GM21367 (cell line): Measurements from ENCODE around the gene HPS6.
"Not testable (repeated sequence)": the region's sequence is repeated elsewhere in the genome, so short reads cannot be mapped to it uniquely, and the experiment has no call there.

Experiments used
- ATAC-seq: cut with Tn5 transposase; IDR thresholded peaks from one replicate; pipeline ENCODE4 v1.9.1; 2021; ENCODE audit not compliant: unreplicated experiment

HPS6 gene

DNA sequence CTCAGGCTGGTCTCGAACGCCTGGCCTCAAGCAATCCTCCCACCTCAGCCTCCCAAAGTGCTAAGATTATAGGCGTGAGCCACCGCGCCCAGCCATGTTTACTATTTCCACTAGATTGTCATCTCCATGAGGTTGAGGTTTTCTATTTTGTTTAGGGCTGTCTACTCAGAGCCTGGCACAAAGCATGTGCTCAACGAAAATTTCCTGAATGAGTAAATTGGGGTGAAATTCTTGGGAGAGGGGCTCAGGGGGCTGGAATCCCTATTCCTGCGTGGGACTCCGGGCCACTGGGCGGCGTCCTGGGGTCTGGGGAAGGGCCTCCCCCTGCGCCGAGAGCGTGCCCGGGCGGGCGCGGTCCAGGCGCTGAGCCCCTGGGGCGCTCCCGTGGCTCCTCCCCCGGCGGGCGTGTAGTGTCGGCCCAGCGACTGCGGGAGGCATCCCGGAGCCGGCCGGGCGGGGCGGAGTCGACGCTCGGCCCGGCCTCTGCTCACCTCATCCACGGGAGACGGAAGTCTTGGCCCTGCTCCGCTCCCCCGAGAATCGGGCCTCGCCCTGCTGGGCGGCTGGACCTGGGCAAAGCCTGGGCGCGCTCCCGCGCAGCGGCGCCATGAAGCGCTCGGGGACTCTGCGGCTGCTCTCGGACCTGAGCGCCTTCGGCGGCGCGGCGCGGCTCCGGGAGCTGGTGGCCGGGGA lies at the start of gene HPS6:
HPS6 (plus strand) TSS at position 482 of the 693 bp plus-strand sequence; CDS start at position 608, 126 bp downstream.
- peak; percentile 78 for ATAC-seq

DNA sequence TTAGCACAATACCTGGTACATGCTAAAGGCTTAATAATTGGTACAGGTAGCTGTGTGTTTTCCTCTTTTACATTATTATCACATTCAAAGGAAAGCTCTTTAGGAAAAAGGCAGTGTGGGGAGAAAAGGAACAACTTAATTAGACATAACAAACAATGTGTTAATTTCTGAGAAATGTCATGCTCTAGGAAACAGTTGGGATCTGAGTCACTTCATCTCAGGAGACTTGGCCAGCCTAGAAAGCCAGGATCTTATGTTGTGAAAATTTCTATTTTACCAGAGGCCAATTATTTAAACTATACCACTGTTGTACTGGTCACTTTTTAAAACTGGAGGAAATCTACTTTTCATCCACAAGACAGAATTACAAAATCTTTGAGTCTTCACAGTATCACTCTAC lies 48.7 kb upstream of the HPS6 start:
- ATAC-seq: no peak

DNA sequence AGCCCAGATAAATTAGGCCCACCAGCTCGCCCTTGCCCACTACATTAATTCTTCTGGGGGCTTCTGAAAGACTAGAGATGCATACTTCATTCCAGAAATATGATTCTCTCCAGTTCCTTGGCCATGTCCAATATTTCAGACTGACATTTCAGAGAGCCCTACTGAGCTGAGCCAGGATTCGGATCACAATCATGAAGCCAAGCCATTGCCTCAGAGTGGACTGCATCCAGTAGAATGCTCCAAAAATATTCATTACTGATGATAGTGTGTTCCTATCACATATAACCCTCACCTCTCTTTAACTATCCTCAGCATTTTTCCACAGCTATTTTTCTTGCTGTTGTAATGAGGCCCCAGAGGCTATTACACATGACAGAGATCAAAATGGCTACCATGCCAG lies 47.9 kb upstream of the HPS6 start:
- no peak for ATAC-seq

DNA sequence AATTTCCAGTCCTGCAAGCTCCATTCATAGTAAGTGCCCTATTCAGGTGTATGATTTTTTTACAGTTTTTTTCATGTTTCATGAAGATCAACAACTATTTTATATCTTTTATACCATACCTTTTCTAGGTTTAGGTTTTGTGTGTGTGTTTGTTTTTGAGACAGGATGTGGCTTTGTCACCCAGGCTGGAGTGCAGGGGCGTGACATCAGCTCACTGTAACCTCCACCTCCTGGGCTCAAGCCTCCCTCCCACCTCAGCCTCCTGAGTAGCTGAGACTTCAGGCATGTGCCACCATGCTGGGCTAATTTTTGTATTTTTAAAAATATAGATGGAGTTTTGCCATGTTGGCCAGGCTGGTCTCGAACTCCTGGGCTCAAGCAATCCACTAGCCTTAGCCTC lies 44.2 kb upstream of the HPS6 start:
- no peak for ATAC-seq

DNA sequence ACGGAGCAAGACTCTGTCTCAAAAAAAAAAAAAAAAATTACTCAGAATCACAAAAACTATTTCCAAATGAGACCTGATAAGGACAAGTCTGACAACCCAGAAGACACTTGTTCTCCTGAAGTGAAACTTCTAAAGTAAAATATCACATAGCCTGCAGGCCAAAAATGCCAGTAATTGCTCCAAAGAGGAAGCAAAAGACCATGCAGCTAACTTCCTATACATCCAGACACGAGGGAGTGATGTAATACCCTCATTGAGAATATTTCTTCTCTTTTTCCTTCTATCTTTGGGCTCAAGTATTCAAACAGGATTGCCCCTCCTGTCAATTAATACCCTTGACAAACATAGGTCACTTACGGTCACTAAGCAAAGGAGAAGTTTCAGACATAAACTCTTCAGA lies 40.4 kb upstream of the HPS6 start:
- no peak for ATAC-seq

DNA sequence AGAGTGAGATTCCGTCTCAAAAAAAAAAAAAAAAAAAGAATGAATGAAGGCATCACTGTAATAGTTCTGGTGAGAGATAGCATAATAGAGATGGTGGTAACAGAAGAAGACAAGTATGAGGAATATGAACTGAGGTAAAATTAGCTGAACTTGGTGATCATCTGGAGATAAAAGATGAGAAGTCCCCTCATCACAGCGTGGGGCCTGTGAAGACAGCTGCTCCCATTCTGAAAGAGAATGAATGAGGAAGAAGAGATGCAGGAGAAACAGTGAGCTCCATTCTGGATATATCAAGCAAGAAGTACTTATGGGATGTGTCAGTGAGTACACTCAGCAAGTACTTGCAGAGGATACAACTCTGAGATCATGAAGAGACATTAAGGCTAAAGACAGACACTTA lies 37.9 kb upstream of the HPS6 start:
- no peak for ATAC-seq

DNA sequence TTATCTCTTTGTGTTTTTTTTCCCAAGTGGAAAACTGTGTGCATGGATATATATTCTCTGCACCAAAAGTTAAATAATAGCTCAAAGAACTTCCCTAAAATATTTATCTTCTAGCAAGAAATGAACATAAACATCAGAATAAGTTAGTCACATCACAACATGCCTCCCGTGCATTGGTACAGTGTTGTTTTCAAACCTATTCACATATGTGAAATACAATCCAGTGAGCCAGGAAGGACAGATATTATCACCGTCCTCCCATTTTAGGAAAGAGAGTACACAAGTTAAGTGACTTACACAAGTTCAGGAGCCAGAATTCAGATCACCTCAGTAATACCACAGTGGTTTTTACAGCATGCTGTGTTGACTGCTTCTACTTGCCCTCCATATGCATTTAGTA lies 31.4 kb upstream of the HPS6 start:
- no peak for ATAC-seq

DNA sequence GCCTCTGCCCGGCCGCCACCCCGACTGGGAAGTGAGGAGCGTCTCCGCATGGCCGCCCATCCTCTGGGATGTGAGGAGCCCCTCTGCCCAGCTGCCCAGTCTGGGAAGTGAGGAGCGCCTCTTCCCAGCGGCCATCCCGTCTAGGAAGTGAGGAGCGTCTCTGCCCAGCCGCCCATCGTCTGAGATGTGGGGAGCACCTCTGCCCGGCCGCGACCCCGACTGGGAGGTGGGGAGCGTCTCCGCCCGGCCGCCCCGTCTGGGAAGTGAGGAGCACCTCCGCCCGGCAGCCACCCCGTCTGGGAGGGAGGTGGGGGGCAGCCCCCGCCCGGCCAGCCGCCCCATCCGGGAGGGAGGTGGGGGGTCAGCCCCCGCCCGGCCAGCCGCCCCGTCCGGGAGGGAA lies 29.3 kb upstream of the HPS6 start:
- ATAC-seq: not testable (repeated sequence)

DNA sequence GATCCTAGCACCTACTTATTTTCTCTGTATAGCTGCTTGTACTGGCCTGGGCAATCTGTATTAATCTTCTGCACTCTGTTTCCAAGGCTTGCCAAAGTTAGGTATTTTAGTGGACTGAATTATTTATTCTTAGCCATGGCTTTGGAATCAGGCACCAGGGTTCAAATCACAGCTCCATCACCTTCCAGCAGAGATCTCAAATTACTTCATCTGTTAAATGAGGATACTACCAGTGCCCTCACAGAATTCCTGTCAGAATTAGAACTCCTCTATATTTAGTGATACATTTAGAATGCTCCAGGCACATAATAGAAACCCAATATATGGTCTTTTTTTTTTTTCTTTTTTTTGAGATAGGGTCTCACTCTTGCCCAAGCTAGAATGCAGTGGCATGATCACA lies 26.7 kb upstream of the HPS6 start:
- no peak for ATAC-seq

DNA sequence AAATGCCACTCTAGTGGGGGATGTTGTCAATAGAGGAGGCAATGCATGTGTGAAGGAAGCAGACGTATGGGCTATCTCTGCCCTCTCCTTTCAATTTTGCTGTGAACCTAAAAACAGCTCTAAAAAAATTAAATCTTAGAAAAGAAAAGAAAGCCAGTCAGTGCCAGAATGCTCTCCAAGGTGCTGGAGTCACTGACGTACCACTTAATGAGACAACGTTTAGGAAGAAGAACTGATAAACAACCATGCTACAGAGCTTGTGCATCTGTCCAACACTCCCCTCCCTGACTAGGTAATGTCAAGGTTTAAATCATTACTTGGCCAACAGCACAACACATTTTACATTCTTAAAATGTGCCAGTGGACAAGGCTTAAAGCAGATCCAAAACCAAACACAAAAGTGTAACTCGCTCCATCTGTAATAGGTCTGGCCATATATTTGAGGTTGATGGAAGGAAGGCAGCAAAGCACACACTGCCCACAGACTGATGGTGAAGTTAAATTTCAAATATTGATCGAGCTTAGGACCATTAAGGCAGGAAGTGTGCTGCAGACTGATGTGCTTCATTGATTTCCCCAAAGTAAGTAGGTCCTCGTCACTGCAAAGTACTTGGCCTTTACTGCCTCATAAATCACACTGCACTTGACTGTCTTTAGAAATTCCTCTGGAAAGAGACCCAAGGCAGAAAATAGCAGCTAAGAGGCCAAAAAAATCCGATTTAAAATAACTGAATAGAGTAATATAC lies 24.7 kb upstream of the HPS6 start:
- ATAC-seq: no peak

DNA sequence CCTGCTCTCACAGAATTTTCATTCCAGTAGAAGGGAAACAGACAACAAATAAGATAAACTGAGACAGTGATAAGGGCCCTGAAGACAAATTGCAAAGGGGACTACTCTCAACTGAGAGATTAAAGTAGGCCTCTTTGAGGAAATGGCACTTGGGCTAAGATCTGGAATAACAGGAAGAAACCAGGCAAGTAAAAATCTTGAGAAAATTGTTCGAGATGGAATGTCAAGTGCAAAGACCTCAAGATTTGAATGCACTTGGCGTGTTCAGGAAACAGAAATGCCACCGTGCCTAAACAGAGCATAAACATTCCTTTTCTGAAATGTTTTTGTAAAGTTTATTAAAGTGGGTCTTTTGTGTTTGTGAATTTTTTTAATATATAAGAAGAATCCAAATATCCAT lies 19.9 kb upstream of the HPS6 start:
- no peak for ATAC-seq

DNA sequence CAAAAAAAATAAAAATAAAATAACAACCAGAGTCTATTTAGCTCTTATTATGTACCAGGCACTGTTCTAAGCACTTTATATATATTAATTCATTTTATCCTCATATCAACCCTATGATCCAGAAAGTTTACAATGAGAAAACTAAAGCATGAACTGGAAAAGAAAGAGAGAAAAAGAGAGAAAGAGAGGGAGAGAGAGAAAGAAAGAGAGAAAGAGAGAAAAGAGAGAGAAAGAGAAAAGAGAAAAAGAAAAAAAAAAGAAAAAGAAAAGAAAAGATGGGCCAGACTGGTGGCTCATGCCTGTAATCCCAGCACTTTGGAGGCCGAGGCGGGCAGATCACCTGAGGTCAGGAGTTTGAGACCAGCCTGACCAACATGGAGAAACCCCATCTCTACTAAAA lies 19.1 kb upstream of the HPS6 start:
- no peak for ATAC-seq

DNA sequence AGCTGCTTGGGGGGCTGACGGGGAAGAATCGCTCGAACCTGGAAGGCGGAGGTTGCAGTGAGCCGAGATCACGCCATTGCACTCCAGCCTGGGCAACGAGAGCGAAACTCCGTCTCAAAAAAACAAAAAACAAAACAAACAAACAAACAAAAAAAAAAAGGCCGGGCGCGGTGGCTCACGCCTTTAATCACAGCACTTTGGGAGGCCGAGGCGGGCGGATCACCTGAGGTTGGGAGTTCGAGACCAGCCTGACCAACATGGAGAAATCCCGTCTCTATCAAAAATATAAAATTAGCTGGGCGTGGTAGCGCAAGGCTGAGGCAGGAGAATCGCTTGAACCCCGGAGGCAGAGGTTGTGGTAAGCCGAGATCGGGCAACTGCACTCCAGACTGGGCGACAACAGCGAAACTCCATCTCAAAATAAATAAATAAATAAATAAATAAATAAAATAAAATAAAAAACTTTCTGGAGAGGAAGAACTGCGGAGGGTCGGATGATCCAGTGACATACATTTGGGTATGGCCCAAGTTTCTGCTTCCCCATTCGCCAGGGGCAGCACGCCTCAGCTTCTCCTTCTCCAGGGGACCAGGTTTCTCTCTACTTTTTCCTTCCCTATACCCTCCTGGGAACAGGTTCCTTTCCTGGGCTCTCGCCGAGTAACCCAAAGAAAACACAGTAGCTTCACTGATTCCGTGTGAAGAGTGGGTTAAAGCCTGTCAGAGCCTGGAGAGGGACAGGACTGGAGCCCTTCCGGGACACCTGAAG lies 10.1 kb upstream of the HPS6 start:
- ATAC-seq: not testable (repeated sequence)

DNA sequence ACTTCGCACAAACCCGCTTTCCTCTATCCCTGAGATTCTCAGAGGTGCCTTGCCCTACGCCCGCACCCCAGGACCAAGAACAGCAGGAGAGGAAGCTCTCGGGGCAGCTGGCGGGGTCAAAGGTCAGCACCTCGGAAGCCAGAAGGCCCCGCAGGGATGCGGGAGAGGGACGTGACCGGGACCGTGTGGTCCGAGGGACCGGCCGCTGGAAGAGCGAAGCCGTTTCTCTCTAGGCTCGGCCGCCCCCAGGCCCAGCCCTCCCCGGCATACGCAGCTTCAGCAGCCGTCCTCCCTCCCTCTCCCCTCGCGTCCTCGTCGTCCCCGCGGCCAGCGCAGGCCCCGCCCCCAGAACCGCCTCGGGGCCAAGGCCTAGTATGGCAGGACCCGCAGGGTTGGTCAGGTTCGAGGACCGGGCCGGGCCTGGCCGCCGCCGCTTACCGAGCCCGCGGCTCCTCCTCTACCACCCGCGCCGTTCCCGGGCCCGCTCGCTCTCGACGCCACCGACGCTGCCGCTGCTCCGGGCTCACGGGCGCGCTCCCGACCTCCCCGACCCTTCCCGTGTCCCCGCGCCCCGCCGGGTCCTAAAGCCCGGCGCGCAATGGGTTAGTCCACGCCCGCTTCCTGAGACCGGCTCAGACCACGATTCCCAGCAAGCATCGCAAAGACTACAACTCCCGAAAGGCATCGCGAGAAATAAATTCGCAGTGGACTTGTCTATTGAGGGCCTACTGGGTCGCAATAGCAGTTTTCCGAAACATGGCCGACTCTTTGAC lies 9.3 kb upstream of the HPS6 start, which contains the start of gene ARMH3:
ARMH3 (minus strand) TSS at position 527 of the 773 bp plus-strand sequence. CDS start 16,059 bp downstream, outside the sequence.
- ATAC-seq: peak; percentile 86

DNA sequence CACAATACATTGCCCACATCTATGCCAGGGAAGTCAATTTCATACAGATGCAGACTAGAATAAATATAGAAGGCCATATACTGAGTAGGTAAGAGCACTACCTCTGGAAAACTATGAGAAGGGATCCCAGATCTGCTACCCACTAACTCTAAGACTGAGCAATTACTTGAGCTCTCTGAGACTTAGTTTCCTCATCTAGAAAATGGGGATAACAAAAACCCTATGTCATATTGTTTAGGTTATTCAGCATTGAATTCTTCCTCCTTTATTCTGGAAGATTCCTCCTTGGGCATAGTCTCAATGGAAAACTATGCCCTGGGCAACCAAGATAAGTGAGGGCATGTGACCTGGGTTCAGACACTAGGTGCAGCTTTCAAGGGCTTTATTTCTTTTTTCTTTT lies 5.2 kb upstream of the HPS6 start:
- ATAC-seq: no peak

DNA sequence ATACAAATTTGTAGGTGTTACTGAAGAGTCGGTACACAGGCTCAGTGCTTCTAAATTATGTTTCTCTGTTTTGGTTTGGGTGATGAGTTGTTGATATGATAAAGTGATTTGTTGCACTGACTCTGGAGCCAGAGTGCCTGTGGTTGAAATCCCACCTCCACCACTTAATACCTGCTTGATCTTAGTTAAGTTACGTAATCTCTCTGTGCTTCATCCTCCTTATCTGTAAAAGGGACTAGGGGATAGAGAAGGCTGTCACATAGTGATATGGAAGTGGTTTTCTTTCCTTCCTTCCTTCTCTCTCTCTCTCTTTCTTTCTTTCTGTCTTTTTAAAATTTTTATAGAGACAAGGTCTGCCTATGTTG lies 664 bp upstream of the HPS6 start:
- no peak for ATAC-seq

DNA sequence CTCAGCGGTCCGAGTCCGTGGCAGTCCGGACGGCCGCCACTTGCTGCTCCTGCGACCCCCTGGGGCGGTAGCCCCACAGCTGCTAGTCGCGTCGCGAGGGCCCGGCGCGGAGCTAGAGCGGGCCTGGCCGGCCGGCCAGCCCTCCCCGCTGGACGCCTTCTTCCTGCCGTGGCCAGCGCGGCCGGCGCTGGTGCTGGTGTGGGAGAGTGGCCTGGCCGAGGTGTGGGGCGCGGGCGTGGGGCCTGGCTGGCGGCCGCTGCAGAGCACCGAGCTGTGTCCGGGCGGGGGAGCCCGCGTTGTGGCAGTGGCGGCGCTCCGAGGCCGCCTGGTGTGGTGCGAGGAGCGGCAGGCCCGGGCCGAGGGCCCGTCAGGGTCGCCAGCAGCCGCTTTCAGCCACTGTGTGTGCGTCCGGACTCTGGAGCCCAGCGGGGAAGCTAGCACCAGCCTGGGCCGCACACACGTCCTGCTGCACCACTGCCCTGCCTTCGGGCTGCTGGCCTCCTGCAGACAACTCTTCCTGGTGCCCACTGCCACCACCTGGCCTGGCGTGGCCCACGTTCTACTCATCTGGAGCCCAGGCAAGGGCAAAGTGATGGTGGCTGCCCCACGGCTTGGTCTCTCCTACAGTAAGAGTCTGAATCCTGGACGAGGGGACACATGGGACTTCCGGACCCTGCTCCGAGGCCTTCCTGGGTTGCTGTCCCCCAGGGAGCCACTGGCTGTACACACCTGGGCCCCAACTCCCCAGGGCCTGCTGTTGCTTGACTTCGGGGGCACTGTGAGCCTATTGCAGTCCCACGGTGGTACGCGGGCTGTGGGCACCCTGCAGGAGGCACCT lies 631 bp downstream of the HPS6 start:
- ATAC-seq: peak; percentile 17

DNA sequence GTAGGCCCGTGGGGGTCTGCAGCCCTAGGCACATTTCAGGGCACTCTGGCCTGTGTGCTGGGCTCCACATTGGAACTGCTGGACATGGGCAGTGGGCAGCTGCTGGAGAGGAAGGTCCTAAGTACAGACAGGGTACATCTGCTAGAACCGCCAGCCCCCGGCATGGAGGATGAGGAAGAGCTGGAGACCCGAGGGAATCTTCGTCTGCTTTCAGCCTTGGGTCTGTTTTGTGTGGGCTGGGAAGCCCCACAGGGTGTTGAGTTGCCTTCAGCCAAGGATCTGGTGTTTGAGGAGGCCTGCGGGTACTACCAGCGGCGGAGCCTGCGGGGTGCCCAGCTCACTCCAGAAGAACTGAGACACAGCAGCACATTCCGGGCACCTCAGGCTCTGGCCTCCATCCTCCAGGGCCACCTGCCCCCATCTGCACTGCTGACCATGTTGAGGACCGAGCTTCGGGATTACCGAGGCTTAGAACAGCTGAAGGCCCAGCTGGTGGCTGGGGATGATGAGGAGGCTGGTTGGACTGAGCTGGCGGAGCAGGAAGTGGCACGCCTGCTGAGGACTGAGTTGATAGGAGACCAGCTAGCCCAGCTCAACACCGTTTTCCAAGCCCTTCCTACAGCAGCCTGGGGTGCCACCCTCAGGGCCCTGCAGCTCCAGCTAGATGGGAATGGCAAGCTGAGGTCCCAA lies 1.4 kb downstream of the HPS6 start:
- no peak for ATAC-seq

DNA sequence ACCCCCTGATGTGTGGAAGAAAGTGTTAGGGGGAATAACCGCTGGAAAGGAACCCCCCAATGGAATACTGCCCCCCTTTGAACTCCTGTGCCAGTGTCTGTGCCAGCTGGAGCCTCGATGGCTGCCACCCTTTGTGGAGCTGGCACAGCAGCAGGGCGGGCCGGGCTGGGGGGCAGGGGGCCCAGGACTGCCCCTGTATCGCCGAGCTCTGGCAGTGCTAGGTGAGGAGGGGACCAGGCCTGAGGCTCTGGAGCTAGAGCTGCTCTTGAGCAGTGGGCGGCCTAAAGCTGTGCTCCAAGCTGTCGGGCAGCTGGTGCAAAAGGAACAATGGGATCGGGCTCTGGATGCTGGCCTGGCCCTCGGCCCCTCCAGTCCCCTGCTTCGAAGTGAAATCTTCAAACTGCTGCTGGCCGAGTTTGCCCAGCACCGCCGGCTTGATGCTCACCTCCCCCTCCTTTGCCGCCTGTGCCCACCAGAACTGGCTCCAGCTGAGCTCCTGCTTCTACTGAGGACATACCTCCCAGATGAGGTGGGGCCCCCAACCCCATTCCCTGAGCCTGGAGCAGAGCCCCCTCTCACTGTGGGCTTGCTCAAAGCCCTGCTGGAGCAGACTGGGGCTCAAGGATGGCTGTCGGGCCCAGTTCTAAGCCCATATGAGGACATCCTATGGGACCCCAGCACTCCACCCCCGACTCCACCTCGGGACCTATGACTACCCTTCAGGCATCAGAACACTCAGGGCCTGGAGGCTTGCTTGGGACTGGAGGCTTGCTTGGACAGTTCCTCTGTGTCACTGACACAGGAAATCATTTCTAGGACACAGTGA lies 2.2 kb downstream of the HPS6 start:
- no peak for ATAC-seq
